NCI-H748 treated with DMSO at 0.1 percent for 48 hours (cell line): Measurements from ENCODE around the gene EIF2S1.
"Not testable (repeated sequence)": the region's sequence is repeated elsewhere in the genome, so short reads cannot be mapped to it uniquely, and the experiment has no call there.

ENCODE experiments used
- DNase-seq: peaks from one replicate; lab custom pipeline; 2025; lab: John Stamatoyannopoulos, UW

Gene EIF2S1

DNA sequence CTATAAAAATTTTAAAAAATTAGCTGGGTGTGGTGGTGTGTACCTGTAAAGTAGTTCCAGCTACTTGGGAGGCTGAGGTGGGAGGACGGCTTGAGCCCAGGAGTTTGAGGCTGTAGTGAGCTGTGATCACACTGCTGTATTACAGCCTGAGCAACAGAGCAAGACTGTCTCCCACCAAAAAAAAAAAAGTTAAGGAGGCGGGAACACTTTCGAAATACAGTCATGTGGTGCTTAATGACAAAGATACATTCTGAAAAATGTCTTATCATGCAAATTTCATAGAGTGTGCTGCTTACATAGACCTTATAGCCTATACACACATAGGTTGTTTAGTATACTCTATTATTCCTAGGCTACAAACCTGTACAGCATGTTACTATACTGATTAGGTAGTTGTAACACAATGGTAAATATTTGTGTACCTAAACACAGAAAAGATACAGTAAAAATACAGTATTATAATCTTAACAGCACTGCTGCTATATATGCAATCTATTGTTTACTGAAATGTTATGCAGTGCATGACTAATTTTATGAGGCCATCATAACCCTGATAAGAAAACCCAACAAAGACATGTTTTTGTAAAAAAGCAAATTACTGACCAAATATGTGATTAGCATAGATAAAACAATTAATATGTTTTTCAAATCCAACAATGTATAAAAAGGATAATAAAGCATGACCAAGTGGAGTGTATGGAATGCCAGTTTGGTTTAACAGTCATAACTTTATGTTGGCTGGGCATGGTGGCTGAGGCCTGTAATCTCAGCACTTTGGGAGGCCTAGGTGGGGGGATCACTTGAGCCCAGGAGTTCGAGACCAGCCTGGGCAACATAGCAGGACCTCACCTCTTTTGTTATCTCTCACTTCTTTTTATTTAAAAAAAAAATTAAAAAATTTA is 11.4 kb downstream of the EIF2S1 start:
- no peak for DNase-seq

DNA sequence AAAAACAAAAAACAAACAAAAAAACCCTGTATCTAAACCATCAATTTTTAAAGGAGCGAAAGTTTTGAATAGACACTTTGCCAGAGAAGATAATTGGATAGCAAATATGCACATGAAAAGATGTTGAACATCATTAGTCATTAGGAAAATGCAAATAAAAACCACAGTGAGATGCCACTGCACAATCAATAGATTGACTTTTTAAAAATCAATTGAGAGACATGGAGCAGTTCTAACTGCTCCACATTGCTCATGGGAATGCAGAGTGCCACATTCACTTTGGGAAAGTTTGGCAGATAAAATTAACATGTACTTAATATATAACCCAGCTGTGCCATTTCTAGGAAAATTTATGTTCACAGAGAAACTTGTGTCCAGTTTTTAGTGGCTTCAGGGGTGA is 12.7 kb downstream of the EIF2S1 start:
- no peak for DNase-seq

DNA sequence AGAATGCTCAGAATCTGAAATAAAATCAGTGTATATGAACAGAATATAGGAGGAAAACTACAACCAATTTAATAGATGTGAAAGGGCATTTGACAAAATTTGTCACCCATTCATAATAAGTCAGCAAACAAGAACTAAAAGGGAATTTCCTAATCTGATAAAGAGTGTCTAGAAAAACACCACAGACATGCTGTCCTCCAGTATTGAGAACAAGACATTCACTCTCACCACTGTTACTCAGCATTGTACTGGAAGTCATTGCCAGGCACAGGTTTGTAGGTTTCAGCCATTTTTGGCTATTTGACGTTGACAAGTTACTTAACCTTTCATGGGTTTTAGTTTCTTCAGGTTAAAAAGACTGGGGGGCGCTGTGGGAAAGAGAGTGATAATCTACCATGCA is 13.2 kb downstream of the EIF2S1 start:
- no peak for DNase-seq

DNA sequence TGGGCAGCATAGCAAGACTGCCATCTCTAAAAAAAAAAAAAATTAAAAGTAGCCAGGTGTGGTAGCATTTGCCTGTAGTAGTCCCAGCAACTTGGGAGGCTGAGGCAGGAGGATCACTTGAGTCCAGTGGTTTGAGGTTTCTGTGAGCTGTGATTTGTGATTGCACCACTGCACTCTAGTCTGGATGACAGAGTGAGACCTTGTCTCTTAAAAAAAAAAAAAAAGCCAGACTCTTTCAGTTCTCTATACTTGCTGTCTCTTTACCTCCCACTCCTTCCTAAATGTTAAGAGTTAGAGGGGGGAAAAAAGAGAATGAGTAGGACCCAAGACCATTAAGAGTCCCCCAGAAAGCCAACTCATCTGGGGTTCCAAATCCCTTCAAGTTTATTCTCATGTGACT is 17.8 kb downstream of the EIF2S1 start:
- DNase-seq, result no peak

DNA sequence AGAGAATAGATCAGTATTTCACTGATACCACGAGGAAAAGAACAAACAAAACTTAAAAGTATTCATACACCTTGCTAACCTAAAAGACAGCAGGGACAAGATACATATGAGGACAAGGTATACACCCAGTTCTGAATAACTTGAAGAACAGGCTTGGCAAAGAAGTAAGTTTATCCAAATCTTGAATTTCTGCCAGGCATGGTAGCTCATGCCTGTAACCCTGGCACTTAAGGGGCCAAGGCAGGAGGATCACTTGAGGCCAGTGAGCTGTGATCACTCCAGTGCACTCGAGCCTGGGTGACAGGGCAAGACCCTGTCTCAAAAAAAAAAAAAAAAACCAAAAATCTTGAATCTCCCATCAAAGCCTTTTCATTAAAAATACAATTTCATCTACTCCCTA is 25.0 kb downstream of the EIF2S1 start:
- no peak for DNase-seq

DNA sequence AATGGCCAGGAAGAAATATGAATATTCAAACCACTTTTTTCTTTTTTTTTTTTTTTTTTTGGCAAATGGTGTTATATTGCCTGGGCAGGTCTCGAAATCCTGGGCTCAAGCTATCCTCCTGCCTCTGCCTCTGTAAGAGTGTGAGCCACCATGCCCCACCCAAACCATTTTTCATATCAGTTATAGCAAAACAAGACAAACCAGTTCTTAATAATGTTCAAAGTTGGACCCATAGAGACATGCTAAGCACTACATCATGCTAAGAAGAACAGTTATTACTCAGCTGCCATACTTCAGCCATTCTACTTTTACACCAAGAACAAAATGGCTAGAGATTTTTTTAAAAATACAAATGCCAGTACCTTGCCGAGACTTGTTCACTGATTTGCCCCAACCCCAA is 25.5 kb downstream of the EIF2S1 start:
- no peak for DNase-seq

DNA sequence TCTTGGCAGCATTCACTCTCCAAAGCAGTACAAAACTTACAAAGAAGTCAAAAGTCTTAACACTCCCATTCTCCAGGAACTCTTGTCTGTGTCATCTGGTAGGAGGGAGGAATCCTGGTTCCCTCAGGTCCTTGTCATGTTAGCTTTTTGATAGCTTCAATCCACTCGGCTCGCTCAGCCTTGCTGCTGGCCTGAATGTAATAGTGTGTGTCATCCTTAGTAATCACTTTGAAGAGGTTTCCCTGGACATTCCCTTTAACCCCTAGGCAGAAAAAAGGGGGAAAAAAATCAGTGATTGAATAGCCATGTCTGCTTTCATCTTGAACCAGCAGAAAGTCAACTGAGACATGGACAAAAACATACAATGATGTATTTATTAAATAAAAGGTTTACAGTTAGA is 27.1 kb downstream of the EIF2S1 start:
- no peak for DNase-seq

DNA sequence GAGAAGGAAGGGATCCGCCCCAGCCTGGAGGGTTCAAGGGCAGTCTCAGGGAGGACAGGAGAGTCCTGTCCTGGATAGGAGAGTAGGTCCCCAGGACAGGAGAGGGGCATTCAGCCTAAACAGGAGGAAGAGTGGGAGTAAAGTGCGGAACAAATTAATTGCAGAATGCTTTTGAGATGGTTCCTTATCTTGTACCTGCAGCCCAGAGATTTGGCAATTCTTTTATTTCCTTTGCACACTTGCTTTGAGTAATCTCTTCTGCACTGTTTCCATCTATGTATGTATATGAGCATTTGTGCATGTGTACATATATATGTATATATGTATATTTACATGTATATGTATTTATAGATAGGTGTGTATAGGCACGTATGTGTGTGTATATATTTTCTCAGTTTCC is 29.1 kb downstream of the EIF2S1 start:
- DNase-seq, result no peak

DNA sequence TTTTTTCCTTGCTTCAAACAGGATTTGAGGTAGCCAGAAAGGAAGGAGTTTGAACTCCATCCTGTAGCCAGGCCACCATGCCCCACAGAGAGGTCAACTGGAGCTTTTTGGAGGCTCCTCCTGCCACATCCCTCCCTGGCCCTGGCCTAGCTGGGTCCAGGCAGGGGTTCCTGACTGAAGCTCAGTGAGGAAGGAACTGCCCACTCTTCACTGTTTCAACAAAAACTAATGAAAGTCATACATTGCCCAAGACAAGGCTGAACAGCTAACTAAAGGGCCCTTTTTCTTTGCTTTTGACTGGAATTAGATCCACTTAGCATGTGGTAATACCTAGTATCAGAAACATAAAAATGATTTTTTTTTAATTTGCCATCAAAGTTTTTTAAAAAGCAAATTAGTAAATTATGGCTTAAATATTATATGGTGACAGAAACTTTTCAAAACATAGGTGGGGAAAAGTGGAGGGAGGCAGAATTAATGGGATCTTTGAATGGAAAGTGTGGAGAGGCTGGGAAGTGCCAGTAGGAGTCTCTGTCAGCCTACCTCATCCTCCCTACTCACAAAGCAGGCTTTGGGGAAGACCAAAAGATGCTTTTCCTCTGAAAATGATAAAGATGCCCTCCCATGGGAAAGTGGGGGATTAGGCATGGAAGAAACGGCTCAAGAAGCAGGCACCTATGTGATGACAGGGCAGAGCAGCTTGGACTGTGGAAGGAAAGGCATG is 29.8 kb downstream of the EIF2S1 start:
- no peak for DNase-seq

DNA sequence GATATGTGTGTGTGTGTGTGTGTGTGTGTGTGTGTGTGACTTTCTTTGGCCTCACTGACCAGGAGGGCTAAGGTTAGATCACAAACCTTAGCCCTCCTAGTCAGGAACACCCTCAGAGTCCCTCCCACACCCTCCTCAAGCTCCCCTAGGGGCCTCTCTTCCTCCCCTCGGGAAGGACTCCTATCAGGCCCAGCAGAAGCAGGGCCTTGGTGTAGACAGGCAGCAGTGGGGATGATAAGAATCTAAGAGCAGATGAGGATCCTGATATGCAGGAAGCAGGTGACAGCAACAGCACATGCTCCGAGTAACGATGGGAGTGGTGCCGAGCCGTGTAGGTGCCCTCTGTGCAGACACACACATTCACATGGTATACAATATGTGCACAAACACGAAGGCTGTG is 31.1 kb downstream of the EIF2S1 start:
- DNase-seq, result no peak

DNA sequence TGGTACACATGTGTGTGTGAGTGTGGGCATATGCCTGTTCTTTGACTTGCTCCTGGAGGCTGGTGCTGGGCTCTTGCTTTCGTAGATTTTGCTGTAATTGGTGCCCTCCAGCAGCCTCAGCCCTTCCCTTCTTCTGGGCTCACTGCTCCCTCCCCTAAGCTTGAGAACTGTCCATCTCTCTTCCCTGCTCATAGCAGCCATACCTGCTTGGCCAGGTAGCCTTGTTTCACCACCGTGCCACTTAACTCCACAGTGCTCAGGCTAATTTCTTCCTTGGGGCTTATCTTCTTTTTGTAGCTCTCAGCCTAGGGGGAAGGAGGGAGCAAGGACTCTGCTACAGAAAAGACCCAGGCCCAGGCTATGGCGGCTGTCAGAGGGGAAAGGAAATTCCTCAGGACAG is 32.0 kb downstream of the EIF2S1 start:
- DNase-seq, result no peak

DNA sequence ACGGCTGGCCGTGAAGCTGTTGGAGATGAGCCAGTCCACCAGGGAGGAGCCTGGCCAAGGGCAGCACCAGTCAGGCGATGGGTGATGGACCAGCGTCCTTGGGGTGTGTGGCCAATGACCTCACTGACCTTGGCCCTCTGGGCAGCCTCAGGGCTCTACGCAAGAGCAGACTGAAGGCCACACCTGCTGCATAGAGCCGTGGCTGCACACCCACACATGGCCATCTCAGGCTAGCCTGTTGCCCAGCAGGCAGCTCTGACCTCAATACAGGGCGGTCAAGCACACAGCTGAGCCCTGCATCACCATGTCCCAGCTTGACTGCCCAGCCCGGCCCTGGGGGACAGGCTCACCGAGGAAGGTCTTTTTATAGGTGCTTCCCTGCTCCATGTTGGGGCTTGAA is 32.7 kb downstream of the EIF2S1 start:
- DNase-seq, result no peak

DNA sequence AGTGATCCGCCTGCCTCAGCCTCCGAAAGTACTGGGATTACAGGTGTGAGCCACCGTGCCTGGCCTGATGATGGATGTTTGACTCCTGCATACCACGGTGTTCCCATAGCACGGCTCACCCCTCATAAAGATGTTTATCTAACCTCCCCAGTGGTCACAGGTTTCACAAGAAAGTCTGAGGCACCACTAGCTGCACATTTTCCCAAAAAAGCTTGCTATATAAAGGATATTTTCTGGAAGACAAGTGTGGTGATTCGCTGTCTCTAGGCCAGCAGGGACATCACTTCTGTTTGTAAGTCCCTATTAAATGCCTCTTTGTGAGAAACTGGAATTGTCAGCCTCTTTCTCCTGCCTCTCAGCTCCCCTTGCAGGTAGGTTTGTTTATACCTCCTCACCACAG is 33.6 kb downstream of the EIF2S1 start:
- no peak for DNase-seq

DNA sequence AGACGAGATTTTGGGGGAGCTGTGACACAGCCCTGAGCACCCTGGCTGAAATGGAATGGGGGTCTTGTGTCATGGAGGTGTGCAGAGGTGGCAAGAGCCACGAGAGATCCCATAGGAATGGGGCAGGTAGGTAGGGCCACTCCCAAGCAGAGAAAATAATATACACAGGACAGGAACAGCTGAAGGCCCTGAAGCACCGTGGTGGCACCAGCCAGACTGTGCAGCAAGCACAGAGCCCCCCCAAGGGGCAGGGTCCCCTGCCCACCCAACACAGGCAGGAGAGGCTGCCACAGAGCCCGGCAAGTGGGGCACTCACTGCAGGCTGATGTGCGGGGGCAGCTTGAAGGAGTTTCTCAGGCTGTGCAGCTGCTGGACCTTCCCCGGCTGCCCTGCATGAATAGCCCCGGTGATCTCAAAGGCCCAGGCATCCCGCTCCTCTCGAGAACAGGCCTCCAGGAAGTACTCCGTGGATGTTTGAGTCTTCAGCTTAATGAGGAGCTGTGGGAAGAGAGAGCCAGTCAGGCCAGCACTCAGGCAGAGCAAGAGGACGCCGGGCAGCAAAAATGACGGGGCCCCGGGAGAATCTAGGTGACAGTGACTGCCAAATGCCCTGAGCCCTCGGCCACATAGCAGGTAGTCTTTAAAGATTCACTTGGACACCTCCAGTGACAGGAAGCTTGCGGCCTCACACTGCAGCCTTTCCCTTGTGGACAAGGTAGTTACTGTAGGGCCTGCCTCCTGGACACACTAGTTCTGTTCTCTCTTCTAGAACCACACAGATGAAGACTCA is 35.2 kb downstream of the EIF2S1 start:
- DNase-seq, result no peak

DNA sequence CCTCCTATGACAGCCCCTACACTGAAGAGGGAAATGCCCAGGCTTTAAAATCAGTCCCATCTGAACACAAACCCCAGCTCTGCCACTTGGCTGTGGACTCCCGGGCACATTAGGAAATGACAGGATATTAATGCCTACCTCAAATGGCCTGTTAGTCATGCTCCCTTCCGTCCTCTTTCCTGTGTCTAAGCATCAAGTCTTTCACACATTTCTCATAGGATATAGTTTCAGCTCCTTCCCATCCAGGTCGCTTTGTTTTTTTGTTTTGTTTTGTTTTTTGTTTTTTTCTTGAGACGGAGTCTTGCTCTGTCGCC is 35.7 kb downstream of the EIF2S1 start:
- DNase-seq, result no peak

DNA sequence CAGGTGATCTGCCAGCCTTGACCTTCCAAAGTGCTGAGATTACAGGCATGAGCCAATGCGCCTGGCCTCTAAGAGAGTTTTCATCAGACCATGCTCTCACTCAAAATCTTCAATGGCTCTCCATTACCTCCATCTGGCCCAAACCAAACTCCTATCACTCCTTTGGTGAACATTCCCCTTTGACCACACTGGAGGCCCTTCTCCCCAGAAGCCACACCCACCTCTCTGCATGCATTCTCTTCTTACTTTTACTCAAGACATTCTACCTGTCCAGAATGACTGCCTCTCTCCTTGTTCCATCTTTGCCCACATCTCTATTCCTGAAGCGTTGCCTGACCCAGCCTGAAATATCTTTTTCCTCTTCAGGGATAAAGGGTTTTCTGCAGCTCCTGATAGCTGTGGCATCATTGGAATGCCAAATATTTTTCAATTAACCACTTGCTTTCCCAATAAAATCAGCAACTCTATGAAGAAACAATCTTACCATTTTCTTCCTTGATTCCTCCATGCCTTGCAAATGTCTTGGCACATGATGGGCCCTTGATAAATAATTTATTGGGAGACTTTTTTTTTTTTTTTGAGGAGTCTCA is 36.3 kb downstream of the EIF2S1 start:
- DNase-seq, result no peak

DNA sequence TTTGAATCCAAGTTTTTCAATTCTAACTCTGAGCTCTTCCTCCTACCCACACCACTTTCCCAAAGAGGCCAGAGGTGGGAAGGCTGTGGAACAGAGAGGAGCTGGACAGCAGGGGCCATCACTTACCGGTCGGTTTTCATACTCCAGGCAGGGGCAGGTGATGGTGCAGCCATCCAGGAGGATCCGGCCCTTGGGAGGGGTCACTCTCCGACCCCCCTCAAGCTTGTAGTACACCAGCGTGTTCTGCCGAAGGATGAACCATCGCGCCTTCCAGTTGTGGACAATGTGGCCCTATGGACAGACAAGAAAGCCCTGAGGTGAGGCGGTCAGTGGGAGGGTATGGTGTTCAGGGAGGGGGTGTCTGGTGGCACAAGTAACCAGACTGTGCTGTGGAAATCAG is 37.4 kb downstream of the EIF2S1 start:
- no peak for DNase-seq

DNA sequence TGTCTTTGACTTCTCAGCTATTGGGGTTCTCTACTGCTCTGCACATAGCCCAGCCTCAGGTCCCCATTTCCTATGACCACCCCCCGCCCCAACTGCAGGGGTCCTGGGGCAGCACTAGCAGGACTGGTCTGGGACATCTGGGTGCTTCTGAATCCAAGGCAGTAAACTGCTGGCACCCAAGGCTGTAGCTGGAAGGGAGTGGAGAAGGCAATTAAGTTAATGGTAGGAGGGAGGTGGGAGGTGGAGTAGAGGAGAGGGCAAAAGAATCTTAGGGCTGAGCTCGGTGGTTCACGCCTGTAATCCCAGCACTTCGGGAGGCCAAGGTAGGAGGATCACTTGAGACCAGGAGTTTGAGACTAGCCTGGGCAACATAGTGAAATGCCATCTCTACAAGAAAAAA is 40.3 kb downstream of the EIF2S1 start:
- no peak for DNase-seq

DNA sequence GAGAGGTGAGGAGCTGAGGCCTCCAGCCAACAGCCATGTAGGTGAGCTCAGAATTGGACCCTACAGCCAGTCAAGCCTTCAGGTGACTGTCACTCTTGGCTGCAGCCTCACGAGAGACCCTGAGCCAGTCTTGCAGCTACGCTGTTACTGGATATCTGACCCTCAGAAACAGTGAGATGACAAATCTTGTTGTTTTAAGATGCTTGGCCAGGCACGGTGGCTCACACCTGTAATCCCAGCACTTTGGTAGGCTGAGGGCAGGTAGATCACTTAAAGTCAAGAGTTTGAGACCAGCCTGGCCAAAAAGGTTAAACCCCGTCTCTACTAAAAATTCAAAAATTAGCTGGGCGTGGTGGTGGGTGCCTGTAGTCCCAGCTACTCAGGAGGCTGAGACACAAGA is 45.6 kb downstream of the EIF2S1 start:
- DNase-seq, result no peak

DNA sequence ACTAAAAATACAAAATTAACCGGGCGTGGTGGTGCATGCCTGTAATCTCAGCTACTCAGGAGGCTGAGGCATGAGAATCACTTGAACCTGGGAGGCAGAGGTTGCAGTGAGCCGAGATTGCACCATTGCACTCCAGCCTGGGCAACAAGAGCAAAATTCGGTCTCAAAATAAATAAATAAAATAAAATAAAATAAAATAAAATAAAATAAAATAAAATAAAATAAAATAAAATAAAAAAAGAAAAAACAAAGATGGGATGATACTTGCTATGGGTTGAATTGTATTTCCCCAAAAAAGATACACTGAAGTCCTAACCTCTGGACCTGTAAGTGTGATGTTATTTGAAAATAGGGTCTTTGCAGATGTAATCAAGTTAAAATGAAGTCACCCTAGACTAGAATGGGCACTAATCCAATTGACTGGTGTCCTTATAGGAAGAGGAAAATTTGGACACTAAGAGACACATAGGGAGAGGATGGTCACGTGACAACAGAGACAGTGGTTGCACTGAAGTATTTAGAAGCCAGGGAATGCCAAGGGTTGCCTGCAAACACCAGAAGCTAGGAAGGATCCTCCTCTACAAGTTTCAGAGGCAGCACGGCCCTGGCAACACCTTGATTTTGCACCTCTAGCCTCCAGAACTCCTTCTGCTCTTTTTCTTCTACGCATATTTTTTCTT is 48.1 kb downstream of the EIF2S1 start:
- DNase-seq, result not testable (repeated sequence)

DNA sequence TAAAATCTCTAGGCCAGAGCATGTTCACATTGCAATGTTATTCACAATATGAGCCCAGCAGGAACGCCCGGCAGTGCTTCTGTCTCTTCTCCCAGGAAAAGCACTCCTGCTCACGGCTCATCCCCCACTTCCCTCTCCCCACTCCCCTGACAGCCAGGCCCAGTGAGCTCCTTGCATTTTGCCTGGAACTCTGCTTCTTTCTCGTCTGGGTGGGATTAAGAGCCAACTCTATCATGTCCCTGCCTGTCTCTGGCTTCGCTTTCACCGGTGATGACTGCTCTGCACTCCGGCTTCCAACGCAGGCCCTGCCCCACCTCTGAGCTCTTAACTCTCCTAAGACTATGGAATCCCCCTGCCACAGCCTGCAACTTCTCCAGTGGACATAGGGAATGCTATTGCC is 49.3 kb downstream of the EIF2S1 start:
- no peak for DNase-seq

DNA sequence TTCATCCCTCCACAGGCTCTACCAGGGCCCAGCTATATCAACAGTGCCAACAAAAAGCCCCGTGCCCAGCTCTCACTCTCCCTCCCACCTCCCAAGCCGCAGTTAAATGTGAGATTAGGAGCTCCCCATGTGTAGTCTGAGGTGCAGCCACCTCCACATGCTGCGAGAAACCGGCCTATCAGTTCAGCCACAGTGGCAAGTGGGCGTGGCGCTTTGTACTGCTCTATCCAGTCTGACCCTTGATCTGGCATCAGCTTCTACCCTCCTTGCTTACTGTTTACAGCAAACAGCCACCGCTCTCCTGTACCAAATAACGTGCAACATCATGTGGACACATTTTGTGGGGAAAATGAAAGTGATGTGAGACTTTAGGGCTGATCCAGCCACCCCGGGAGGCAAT is 50.2 kb downstream of the EIF2S1 start:
- no peak for DNase-seq
